HUES64 (cell line): ENCODE results near the gene LEMD2.

ENCODE experiments used
- H3K27ac ChIP-seq: 2 replicates; pipeline ENCODE4 v1.7.0; 2013; ENCODE audit warnings: low read depth, low read length, inconsistent platforms
- H3K27me3 ChIP-seq: 2 replicates; pipeline ENCODE4 v1.6.1; 2013; ENCODE audit warnings: mild to moderate bottlenecking, low read length; ENCODE audit not compliant: insufficient read depth
- H3K36me3 ChIP-seq: 2 replicates; pipeline ENCODE4 v1.6.1; 2013; ENCODE audit warnings: mild to moderate bottlenecking, low read length; ENCODE audit not compliant: insufficient read depth
- H3K4me1 ChIP-seq: 2 replicates; pipeline ENCODE4 v1.6.1; 2013; ENCODE audit warnings: mild to moderate bottlenecking, low read length, moderate library complexity; ENCODE audit not compliant: insufficient read depth
- H3K4me3 ChIP-seq: 2 replicates; pipeline ENCODE4 v1.5.1; 2013; ENCODE audit warnings: mild to moderate bottlenecking, low read length, moderate library complexity
- H3K9ac ChIP-seq: 2 replicates; pipeline ENCODE4 v1.6.1; 2013; ENCODE audit warnings: mild to moderate bottlenecking, low read depth, low read length
- H3K9me3 ChIP-seq: 2 replicates; pipeline ENCODE4 v1.6.1; 2013; ENCODE audit warnings: low read depth, low read length; ENCODE audit not compliant: insufficient read depth
- WGBS: fragments of 150-250, 120-280 bp; methylation state at CpG from one replicate; pipeline ENCODE4 v1.1.7; 2013; ENCODE audit warnings: missing lambda C conversion rate; 5-methylcytosine and 5-hydroxymethylcytosine counted together

LEMD2 gene

GRCh38 chr6:33761581-33761921 lies 27.4 kb downstream of the LEMD2 start:
- Histone ChIP-seq H3K4me3 (no peak overlapping the region), H3K9ac (no peak overlapping the region), H3K27ac (no peak overlapping the region), H3K27me3 (no peaks in the 10 kb centered on the region), H3K4me1 (no peaks in the 10 kb centered on the region), H3K9me3 (no peaks in the 10 kb centered on the region), H3K36me3 (no peaks in the 10 kb centered on the region)
- WGBS: 79% methylated on average over 2 of the region's 2 CpGs

- Histone ChIP-seq H3K27me3 (no peaks in the 10 kb centered on the region), H3K4me3 (no peak overlapping the region), H3K9ac (no peak overlapping the region), H3K36me3 (no peaks in the 10 kb centered on the region), H3K27ac (no peak overlapping the region), H3K4me1 (peaks cover 4% of the 10 kb centered on the region; the same call in 1 of the 2 replicates), H3K9me3 (no peaks in the 10 kb centered on the region)
- 96% methylated on average over 9 of the region's 9 CpGs for WGBS
Measured at GRCh38 chr6:33759887-33760629, 28.9 kb downstream of the LEMD2 start.

- Histone ChIP-seq H3K27ac (no peak overlapping the region), H3K9ac (no peak overlapping the region), H3K9me3 (no peaks in the 10 kb centered on the region), H3K4me1 (peaks cover 4% of the 10 kb centered on the region; the same call in 1 of the 2 replicates), H3K4me3 (no peak overlapping the region), H3K27me3 (no peaks in the 10 kb centered on the region), H3K36me3 (no peaks in the 10 kb centered on the region)
- 97% methylated on average over 7 of the region's 7 CpGs for WGBS
Measured at GRCh38 chr6:33758815-33759216, 30.1 kb downstream of the LEMD2 start.

- no peaks in the 10 kb centered on the region for H3K36me3 ChIP-seq
- H3K4me1 ChIP-seq: peaks cover 4% of the 10 kb centered on the region; the same call in 1 of the 2 replicates
- no peak overlapping the region for H3K4me3 ChIP-seq
- no peak overlapping the region for H3K9ac ChIP-seq
- 85% methylated on average over 10 of the region's 10 CpGs for WGBS
- H3K27ac ChIP-seq: no peak overlapping the region
- H3K27me3 ChIP-seq: no peaks in the 10 kb centered on the region
- H3K9me3 ChIP-seq: no peaks in the 10 kb centered on the region
Measured at GRCh38 chr6:33757906-33758305, 31.0 kb downstream of the LEMD2 start.

GRCh38 chr6:33757113-33757512 lies 31.8 kb downstream of the LEMD2 start:
- no peaks in the 10 kb centered on the region for H3K27me3 ChIP-seq
- H3K4me1 ChIP-seq: peaks cover 4% of the 10 kb centered on the region; the same call in 1 of the 2 replicates
- no peak overlapping the region for H3K4me3 ChIP-seq
- H3K9ac ChIP-seq: no peak overlapping the region
- 93% methylated on average over 3 of the region's 3 CpGs for WGBS
- H3K9me3 ChIP-seq: no peaks in the 10 kb centered on the region
- H3K36me3 ChIP-seq: no peaks in the 10 kb centered on the region
- no peak overlapping the region for H3K27ac ChIP-seq

GRCh38 chr6:33756211-33756954 lies 32.5 kb downstream of the LEMD2 start:
- Histone ChIP-seq H3K27ac (no peak overlapping the region), H3K9ac (no peak overlapping the region), H3K27me3 (no peaks in the 10 kb centered on the region), H3K4me3 (no peak overlapping the region), H3K9me3 (no peaks in the 10 kb centered on the region), H3K36me3 (no peaks in the 10 kb centered on the region), H3K4me1 (peaks cover 4% of the 10 kb centered on the region; the same call in 1 of the 2 replicates)
- 83% methylated on average over 12 of the region's 12 CpGs for WGBS

GRCh38 chr6:33755070-33755869 lies 33.7 kb downstream of the LEMD2 start:
- H3K4me1 ChIP-seq: peaks cover 4% of the 10 kb centered on the region; the same call in 1 of the 2 replicates
- H3K9ac ChIP-seq: no peak overlapping the region
- no peaks in the 10 kb centered on the region for H3K9me3 ChIP-seq
- no peak overlapping the region for H3K27ac ChIP-seq
- H3K27me3 ChIP-seq: no peaks in the 10 kb centered on the region
- H3K36me3 ChIP-seq: no peaks in the 10 kb centered on the region
- H3K4me3 ChIP-seq: no peak overlapping the region
- WGBS: 83% methylated on average over 13 of the region's 13 CpGs

- H3K9ac ChIP-seq: no peak overlapping the region
- H3K9me3 ChIP-seq: no peaks in the 10 kb centered on the region
- no peaks in the 10 kb centered on the region for H3K27me3 ChIP-seq
- no peaks in the 10 kb centered on the region for H3K36me3 ChIP-seq
- H3K4me3 ChIP-seq: no peak overlapping the region
- 87% methylated on average over 11 of the region's 11 CpGs for WGBS
- peaks cover 5% of the 10 kb centered on the region; the same call in 1 of the 2 replicates for H3K4me1 ChIP-seq
- H3K27ac ChIP-seq: no peak overlapping the region
Measured at GRCh38 chr6:33754222-33754621, 34.7 kb downstream of the LEMD2 start.

GRCh38 chr6:33752646-33753015 lies 36.3 kb downstream of the LEMD2 start:
- Histone ChIP-seq H3K4me1 (peaks cover 7% of the 10 kb centered on the region; the same call in 1 of the 2 replicates), H3K9me3 (no peaks in the 10 kb centered on the region), H3K9ac (no peak overlapping the region), H3K27me3 (no peaks in the 10 kb centered on the region), H3K36me3 (no peaks in the 10 kb centered on the region), H3K4me3 (no peak overlapping the region), H3K27ac (no peak overlapping the region)
- WGBS: 100% methylated on average over 1 of the region's 1 CpG

GRCh38 chr6:33751771-33752645 lies 36.9 kb downstream of the LEMD2 start:
- no peak overlapping the region for H3K4me3 ChIP-seq
- 90% methylated on average over 14 of the region's 15 CpGs for WGBS
- no peak overlapping the region for H3K27ac ChIP-seq
- no peaks in the 10 kb centered on the region for H3K27me3 ChIP-seq
- H3K4me1 ChIP-seq: peaks cover 10% of the 10 kb centered on the region; the same call in 1 of the 2 replicates
- H3K36me3 ChIP-seq: no peaks in the 10 kb centered on the region
- no peak overlapping the region for H3K9ac ChIP-seq
- H3K9me3 ChIP-seq: no peaks in the 10 kb centered on the region
